Gastroesophageal sphincter (tissue), 3 donors: ENCODE results near the gene MRPL58.

Source experiments
- POLR2A ChIP-seq, 2 donors: fragments of 450-650 bp; IDR thresholded peaks; one replicate each; pipeline ENCODE4 v1.6.1; 2017; ENCODE audit warnings: antibody characterized with exemption in 2 of 2, mild to moderate bottlenecking in 2 of 2, moderate library complexity in 1 of 2
- TF ChIP-seq, protein P1 (sequence below), 4 experiments: fragments of 200-600 bp in 2 of 4; fragments of 450-650 bp in 2 of 4; sonication (generic) in 1 of 4; IDR thresholded peaks; one replicate each; pipeline ENCODE4 v1.5.1; 2017 to 2019; ENCODE audit warnings: antibody characterized with exemption in 4 of 4, mild to moderate bottlenecking in 2 of 4, moderate library complexity in 2 of 4

DNA sequence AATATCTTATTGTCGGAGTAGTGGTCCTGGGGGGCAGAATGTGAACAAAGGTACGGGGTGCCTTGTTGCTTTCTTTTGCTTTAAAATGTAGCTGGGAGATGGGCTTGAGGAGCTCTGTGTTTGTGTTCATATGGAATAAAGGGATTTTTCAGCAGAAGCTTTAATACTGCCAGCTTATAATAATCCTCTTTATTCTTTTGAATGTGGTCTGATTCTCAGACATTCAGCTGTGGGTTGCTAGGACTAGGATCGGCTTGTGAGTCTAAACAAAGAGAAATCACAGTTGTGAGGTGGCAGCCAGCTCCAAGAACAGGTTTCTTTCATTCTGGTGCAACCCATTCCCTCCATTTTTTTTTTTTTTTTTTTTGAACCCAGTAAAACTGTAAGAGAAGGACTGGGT, 7.2 kb downstream of the MRPL58 start:
- no peak for TF ChIP-seq POLR2A (IDR thresholded peaks at IDR 0.05)
- TF ChIP-seq, protein P1, sequence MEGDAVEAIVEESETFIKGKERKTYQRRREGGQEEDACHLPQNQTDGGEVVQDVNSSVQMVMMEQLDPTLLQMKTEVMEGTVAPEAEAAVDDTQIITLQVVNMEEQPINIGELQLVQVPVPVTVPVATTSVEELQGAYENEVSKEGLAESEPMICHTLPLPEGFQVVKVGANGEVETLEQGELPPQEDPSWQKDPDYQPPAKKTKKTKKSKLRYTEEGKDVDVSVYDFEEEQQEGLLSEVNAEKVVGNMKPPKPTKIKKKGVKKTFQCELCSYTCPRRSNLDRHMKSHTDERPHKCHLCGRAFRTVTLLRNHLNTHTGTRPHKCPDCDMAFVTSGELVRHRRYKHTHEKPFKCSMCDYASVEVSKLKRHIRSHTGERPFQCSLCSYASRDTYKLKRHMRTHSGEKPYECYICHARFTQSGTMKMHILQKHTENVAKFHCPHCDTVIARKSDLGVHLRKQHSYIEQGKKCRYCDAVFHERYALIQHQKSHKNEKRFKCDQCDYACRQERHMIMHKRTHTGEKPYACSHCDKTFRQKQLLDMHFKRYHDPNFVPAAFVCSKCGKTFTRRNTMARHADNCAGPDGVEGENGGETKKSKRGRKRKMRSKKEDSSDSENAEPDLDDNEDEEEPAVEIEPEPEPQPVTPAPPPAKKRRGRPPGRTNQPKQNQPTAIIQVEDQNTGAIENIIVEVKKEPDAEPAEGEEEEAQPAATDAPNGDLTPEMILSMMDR (IDR thresholded peaks at IDR 0.05), result no peak
